NK-92 (cell line): ENCODE measurements around the gene TMBIM4.

Source experiments
- DNase-seq: peaks from one replicate; lab custom pipeline; 2025; ENCODE audit not compliant: unreplicated experiment; lab: John Stamatoyannopoulos, UW

TMBIM4 gene

GRCh38 chr12:66103016-66103913 is 66.5 kb downstream of the TMBIM4 start:
- no peak for DNase-seq

- DNase-seq = no peak
Measured at GRCh38 chr12:66092559-66093269, 77.1 kb downstream of the TMBIM4 start.

DNA sequence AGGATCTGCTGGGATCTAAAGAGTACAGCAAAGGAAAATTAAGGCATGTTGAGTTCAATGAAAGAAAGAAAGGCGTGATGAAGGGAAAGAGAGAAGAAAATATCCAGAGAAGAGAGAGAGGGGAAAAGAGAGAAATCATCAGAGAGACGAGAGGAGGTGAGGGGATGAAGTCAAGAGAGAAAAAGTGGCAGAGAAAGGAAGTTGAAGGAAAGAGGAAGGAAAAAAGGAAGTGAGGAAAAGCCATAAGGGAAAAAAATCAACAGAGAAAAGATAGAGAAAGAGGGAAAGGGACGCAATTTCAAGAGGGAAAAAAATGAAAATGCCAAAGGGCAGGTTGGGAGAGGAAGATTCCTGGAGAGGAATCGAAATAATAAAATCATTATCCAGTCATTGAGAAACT is 79.6 kb downstream of the TMBIM4 start:
- DNase-seq = no peak

DNA sequence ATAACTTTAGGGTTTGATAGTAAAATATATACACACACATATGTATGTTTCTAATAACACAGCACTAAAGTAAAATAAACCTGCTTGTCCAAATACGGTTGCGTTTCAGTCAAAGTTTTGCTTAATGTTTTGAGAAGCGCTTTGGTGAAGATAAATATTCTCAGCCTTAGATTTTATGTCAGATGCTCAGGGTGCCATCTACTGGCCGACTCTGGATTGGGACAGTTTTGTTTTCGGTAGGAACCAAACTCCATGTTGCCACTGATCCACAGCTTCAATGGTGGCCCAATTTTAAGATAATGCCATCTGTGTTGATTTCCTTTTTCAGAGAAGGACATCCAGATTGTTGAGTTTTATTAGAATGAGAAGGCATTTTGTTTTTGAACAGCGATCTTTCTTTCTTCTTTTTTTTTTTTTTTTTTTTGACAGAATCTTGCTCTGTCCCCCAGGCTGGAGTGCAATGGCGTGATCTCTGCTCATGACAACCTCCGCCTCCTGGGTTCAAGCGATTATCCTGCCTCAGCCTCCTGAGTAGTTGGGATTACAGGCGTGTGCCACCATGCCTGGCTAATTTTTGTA is 82.3 kb downstream of the TMBIM4 start:
- DNase-seq = no peak

GRCh38 chr12:66085998-66086397 is 83.8 kb downstream of the TMBIM4 start:
- no peak for DNase-seq
